ENCODE data around the gene SOX12.

SOX12 gene

DNA sequence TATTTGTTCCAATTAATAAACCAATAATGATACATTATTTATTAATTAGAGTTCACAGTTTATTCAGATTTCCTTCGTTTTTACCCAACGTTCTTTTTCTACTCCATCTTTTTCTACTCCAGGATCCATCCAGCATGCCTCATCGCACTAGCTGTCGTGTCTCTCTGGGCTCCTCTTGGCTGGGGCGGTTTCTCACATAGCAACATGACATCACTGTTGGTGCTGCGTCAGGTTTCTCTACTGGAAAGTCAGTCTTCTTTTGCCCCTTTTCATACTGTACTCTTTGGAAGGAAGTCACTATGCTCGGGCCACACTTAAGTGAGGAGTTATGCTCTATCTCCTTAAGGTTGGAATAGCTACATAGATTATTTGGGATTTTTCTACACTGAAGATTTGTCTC lies 13.7 kb upstream of the SOX12 start:
- DNase-seq (ENCODE audit: low spot score), result no peak
- H3K4me3 ChIP-seq, result no peak overlapping the region
- H3K27ac ChIP-seq, result no peak overlapping the region
- TF ChIP-seq CTCF (IDR thresholded peaks at IDR 0.05), result no peak

- DNase-seq (ENCODE audit: low spot score), result no peak
- Histone ChIP-seq H3K4me3 (no peak overlapping the region), H3K27ac (no peak overlapping the region)
- no peak for TF ChIP-seq CTCF (IDR thresholded peaks at IDR 0.05)
Measured at GRCh38 chr20:312067-312466, 13.3 kb upstream of the SOX12 start.

GRCh38 chr20:312866-313265 lies 12.5 kb upstream of the SOX12 start:
- TF ChIP-seq CTCF (IDR thresholded peaks at IDR 0.05), result no peak
- no peak overlapping the region for H3K27ac ChIP-seq
- H3K4me3 ChIP-seq, result no peak overlapping the region
- no peak for DNase-seq (ENCODE audit: low spot score)

DNA sequence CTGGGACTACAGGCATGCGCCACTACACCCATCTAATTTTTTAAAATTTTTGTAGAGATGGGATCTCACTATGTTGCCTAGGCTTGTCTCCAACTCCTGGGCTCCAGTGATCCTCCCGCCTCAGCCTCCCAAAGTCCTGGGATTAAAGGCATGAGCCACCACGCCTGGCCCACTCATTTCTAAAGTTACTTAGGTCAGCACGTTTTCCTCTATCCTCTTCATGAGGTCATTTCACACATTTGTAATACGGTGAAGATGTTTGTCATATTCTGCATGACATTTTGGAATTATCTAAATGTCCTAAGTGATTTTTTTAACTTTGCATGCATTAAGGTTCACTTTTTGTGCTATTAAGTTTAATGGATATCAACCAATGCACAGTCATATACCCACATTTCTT lies 11.9 kb upstream of the SOX12 start:
- DNase-seq (ENCODE audit: low spot score), result no peak
- Histone ChIP-seq H3K27ac (no peak overlapping the region), H3K4me3 (no peak overlapping the region)
- no peak for TF ChIP-seq CTCF (IDR thresholded peaks at IDR 0.05)

DNA sequence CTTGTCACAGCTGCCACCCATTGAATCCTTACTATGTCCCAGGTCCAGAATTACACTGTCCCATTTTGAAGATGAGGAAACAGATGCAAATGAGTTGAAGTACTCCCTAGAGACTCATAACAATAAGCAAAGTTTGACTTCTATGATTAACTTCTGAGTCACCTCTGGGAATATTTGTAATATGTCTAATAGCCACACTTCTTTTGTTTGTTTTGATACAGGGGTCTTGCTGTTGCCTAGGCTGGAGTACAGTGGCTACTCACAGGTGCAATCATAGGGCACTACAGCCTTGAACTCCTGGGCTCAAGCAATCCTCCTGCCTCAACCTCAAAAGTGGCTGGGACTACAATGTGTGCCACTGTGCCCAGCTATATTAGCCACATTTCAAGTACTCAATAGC lies 11.4 kb upstream of the SOX12 start:
- TF ChIP-seq CTCF (IDR thresholded peaks at IDR 0.05), result no peak
- Histone ChIP-seq H3K27ac (no peak overlapping the region), H3K4me3 (no peak overlapping the region)
- no peak for DNase-seq (ENCODE audit: low spot score)

GRCh38 chr20:316316-317068 lies 8.9 kb upstream of the SOX12 start:
- no peak overlapping the region for H3K4me3 ChIP-seq
- H3K27ac ChIP-seq, result no peak overlapping the region
- TF ChIP-seq CTCF (IDR thresholded peaks at IDR 0.05), result no peak
- DNase-seq (ENCODE audit: low spot score), result no peak
